ENCODE data around the gene SCAANT1.
A peak's percentile ranks its signal among the peaks of the same experiment; 100 is the strongest.

The SCAANT1 gene

DNA sequence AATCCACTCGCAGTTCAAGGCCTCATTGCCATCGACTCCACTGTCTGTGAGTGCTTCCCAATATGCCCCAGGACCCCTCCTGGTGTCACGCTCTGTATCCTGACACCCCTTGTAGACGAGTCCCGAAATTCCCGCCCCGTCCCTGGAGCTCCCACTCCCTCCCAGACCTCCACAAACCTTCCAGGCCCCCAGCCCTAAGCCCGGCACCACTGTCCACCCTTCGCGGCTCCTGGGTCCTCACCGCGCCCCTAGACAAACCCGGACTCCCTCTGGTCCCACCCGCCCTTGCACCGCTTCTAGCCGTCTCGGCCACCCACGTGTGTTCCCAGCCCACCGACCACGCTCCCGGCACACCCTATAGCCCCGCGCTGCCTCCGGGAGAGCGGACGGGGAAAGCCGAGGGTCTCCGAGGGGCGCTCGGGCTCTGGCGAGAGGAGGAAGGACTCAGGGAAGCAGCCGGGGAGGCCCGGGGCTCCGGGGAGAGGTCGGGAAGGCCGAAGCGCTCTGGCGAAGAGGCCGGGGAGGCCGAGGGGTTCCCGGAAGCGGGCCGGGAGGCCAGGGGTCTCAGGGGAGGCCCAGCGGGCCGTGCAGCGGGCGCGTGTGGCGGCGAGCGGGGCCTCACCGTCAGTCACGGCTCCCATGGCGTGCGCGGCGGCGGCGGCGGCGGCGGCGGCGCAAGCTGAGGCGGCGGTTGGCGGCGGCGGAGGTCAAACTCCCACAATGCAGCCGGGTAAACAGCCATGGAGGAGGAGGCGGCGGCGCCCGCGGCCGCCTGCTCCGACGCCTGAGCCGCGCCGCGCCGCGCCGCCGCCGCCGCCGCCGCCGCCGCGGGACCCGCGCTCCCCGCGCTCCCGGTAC, 48.8 kb downstream of the SCAANT1 start, which contains the start of the genes ATXN7 and THOC7:
ATXN7 (plus strand) TSS at position 718 of the 858 bp plus-strand sequence. CDS start 48,732 bp downstream, outside the sequence.
THOC7 (minus strand) TSS at position 656 of the 858 bp plus-strand sequence; CDS start at position 641, 15 bp downstream.
- peak; percentile 90 for DNase-seq (ENCODE audit: low spot score)

DNA sequence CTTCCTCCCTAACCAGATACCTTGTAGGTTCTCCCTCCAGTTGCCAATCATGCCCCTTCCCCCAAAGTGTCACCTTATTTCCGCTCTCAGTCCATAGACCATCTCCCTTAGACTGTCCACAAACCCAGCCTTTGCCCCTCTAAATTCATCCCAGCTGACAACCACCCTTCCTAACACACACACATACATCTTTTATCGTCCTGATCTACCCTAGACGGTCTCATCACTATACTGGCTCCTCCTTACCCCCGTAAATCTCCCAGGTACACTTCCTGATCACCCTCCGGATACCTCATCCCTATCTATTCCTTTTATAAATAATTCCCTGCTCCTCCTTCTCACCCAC, 49.4 kb downstream of the SCAANT1 start:
- DNase-seq (ENCODE audit: low spot score), result no peak
